Measurements from ENCODE around the gene CNDP2.

CNDP2 gene

DNA sequence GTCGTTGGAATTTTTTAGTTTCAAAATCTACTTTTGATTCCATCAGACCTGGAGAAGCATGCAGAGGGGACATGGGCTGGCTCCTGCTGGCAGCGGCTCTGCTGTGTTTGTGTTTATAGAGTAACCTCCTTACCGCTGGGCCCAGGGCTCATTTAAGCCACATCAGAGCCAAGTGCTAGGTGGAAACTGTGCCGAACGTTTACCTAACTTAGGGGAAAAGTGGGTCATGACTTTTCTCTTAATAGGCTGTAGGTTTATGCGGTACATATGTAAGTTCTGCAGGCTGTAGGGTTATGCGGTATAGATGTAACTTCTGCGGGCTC is 17.7 kb downstream of the CNDP2 start:
- TF ChIP-seq, protein P1, sequence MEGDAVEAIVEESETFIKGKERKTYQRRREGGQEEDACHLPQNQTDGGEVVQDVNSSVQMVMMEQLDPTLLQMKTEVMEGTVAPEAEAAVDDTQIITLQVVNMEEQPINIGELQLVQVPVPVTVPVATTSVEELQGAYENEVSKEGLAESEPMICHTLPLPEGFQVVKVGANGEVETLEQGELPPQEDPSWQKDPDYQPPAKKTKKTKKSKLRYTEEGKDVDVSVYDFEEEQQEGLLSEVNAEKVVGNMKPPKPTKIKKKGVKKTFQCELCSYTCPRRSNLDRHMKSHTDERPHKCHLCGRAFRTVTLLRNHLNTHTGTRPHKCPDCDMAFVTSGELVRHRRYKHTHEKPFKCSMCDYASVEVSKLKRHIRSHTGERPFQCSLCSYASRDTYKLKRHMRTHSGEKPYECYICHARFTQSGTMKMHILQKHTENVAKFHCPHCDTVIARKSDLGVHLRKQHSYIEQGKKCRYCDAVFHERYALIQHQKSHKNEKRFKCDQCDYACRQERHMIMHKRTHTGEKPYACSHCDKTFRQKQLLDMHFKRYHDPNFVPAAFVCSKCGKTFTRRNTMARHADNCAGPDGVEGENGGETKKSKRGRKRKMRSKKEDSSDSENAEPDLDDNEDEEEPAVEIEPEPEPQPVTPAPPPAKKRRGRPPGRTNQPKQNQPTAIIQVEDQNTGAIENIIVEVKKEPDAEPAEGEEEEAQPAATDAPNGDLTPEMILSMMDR (conservative IDR thresholded peaks at IDR 0.05; ENCODE audit: control insufficient read depth, insufficient read depth, low read depth, low read length) = no peak
- no peak overlapping the region for H3K4me3 ChIP-seq (ENCODE audit: control insufficient read depth, low read depth, low read length)
- DNase-seq (ENCODE audit: low read depth) = no peak

GRCh38 chr18:74514860-74515495 is 18.8 kb downstream of the CNDP2 start:
- DNase-seq (ENCODE audit: low read depth) = no peak
- TF ChIP-seq, protein P1 (conservative IDR thresholded peaks at IDR 0.05; ENCODE audit: control insufficient read depth, insufficient read depth, low read depth, low read length) = no peak
- H3K4me3 ChIP-seq (ENCODE audit: control insufficient read depth, low read depth, low read length) = no peak overlapping the region

GRCh38 chr18:74515620-74516231 is 19.6 kb downstream of the CNDP2 start:
- no peak overlapping the region for H3K4me3 ChIP-seq (ENCODE audit: control insufficient read depth, low read depth, low read length)
- DNase-seq (ENCODE audit: low read depth) = no peak
- TF ChIP-seq, protein P1 (conservative IDR thresholded peaks at IDR 0.05; ENCODE audit: control insufficient read depth, insufficient read depth, low read depth, low read length) = no peak

GRCh38 chr18:74516271-74517235 is 20.4 kb downstream of the CNDP2 start:
- DNase-seq (ENCODE audit: low read depth) = no peak
- H3K4me3 ChIP-seq (ENCODE audit: control insufficient read depth, low read depth, low read length) = no peak overlapping the region
- TF ChIP-seq, protein P1 (conservative IDR thresholded peaks at IDR 0.05; ENCODE audit: control insufficient read depth, insufficient read depth, low read depth, low read length) = no peak

GRCh38 chr18:74517236-74517630 is 21.1 kb downstream of the CNDP2 start:
- no peak overlapping the region for H3K4me3 ChIP-seq (ENCODE audit: control insufficient read depth, low read depth, low read length)
- TF ChIP-seq, protein P1 (conservative IDR thresholded peaks at IDR 0.05; ENCODE audit: control insufficient read depth, insufficient read depth, low read depth, low read length) = no peak
- no peak for DNase-seq (ENCODE audit: low read depth)

DNA sequence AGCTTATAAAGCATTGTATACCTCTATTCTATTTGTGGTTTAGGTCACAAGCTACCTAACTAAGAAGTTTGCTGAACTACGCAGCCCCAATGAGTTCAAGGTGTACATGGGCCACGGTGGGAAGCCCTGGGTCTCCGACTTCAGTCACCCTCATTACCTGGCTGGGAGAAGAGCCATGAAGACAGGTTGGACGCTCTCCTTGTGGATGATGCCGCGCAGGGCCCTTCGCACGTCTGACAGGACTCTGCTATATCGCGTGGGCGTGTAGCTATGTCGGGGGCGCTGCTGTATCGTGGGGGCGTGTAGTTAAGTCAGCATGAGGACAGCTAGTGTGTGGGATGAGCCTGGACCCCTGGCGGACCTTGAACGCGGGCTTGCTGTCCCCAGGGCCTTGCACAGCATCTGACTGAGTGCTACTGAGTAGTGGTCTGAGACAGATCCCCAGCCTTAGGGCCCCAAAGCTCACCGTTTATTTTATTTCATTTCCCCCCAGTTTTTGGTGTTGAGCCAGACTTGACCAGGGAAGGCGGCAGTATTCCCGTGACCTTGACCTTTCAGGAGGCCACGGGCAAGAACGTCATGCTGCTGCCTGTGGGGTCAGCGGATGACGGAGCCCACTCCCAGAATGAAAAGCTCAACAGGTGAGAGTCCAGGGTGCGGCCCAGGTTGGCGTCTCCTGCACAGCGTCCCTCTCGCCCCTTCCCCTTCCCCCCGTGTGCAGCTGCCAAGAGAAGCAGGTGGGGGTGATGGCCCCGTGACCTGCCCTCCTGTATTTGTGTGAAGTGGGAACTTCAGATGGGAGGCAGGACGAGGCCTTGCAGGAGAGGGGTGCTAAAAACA is 22.5 kb downstream of the CNDP2 start:
- DNase-seq (ENCODE audit: low read depth) = no peak
- TF ChIP-seq, protein P1 (conservative IDR thresholded peaks at IDR 0.05; ENCODE audit: control insufficient read depth, insufficient read depth, low read depth, low read length) = no peak
- H3K4me3 ChIP-seq (ENCODE audit: control insufficient read depth, low read depth, low read length) = no peak overlapping the region
